GM19452 (cell line): ENCODE data around the gene TGFB1I1.
"Not testable (repeated sequence)": the region's sequence is repeated elsewhere in the genome, so short reads cannot be mapped to it uniquely, and the experiment has no call there.

ENCODE experiments used
- ATAC-seq: cut with Tn5 transposase; IDR thresholded peaks from one replicate; pipeline ENCODE4 v1.9.1; 2021; ENCODE audit not compliant: unreplicated experiment

The TGFB1I1 gene

GRCh38 chr16:31471875-31472708 is at the start of gene TGFB1I1:
TGFB1I1 (plus strand) TSS chr16:31472152; CDS start chr16:31472189, 37 bp downstream.
- no peak for ATAC-seq

- no peak for ATAC-seq
Observed at GRCh38 chr16:31423241-31423640, 48.7 kb upstream of the TGFB1I1 start.

- ATAC-seq: no peak
Observed at GRCh38 chr16:31423801-31424200, 48.2 kb upstream of the TGFB1I1 start.

- ATAC-seq: no peak
Observed at GRCh38 chr16:31427441-31428278, 44.3 kb upstream of the TGFB1I1 start.

GRCh38 chr16:31428279-31428597 is 43.7 kb upstream of the TGFB1I1 start, which contains the start of gene COX6A2:
COX6A2 (minus strand) TSS chr16:31428360; CDS start chr16:31428325, 35 bp downstream.
- ATAC-seq: no peak

GRCh38 chr16:31428638-31429247 is 43.2 kb upstream of the TGFB1I1 start:
- ATAC-seq: no peak

GRCh38 chr16:31429314-31429713 is 42.6 kb upstream of the TGFB1I1 start:
- no peak for ATAC-seq

GRCh38 chr16:31429796-31430195 is 42.2 kb upstream of the TGFB1I1 start:
- no peak for ATAC-seq

GRCh38 chr16:31430380-31431052 is 41.4 kb upstream of the TGFB1I1 start:
- no peak for ATAC-seq

- no peak for ATAC-seq
Observed at GRCh38 chr16:31435341-31436220, 36.4 kb upstream of the TGFB1I1 start.

GRCh38 chr16:31436221-31437045 is 35.5 kb upstream of the TGFB1I1 start:
- no peak for ATAC-seq

- ATAC-seq: no peak
Observed at GRCh38 chr16:31438414-31438813, 33.5 kb upstream of the TGFB1I1 start.

- not testable (repeated sequence) for ATAC-seq
Observed at GRCh38 chr16:31439023-31439422, 32.9 kb upstream of the TGFB1I1 start.

GRCh38 chr16:31439519-31439918 is 32.4 kb upstream of the TGFB1I1 start:
- ATAC-seq: no peak

- ATAC-seq: no peak
Observed at GRCh38 chr16:31440516-31441184, 31.3 kb upstream of the TGFB1I1 start.

GRCh38 chr16:31441956-31442355 is 30.0 kb upstream of the TGFB1I1 start:
- ATAC-seq: no peak

GRCh38 chr16:31445931-31446330 is 26.0 kb upstream of the TGFB1I1 start:
- ATAC-seq: not testable (repeated sequence)

GRCh38 chr16:31451201-31451600 is 20.8 kb upstream of the TGFB1I1 start:
- no peak for ATAC-seq
